Rectal smooth muscle tissue (tissue), 1 donor: ENCODE results near the gene CHADL.

Experiments used
- H3K27ac ChIP-seq: one replicate; pipeline ENCODE4 v1.7.0; 2013; ENCODE audit warnings: low read depth, low read length, inconsistent platforms
- H3K27me3 ChIP-seq: one replicate; pipeline ENCODE4 v1.7.0; 2013; ENCODE audit warnings: low read length; ENCODE audit not compliant: control insufficient read depth, insufficient read depth
- H3K36me3 ChIP-seq: one replicate; pipeline ENCODE4 v1.7.0; 2013; ENCODE audit warnings: low read length; ENCODE audit not compliant: control insufficient read depth, insufficient read depth
- H3K4me1 ChIP-seq: one replicate; pipeline ENCODE4 v1.7.0; 2013; ENCODE audit warnings: low read length; ENCODE audit not compliant: control insufficient read depth, insufficient read depth
- H3K4me3 ChIP-seq: one replicate; pipeline ENCODE4 v1.7.0; 2013; ENCODE audit warnings: low read length
- H3K9ac ChIP-seq: one replicate; pipeline ENCODE4 v1.7.0; 2013; ENCODE audit warnings: low read length

CHADL gene

GRCh38 chr22:41240377-41241132 lies at the start of gene CHADL:
Gene CHADL (minus strand): TSS chr22:41240931. CDS start chr22:41240881, 50 bp downstream.
- Histone ChIP-seq H3K9ac (no peak within 1 kb of the TSS), H3K36me3 (peaks cover 1% of the 10 kb centered on the region), H3K4me3 (no peak within 1 kb of the TSS), H3K4me1 (peaks cover 3% of the 10 kb centered on the region), H3K27me3 (no peaks in the 10 kb centered on the region), H3K27ac (peak within 1 kb of the TSS; percentile 6)

DNA sequence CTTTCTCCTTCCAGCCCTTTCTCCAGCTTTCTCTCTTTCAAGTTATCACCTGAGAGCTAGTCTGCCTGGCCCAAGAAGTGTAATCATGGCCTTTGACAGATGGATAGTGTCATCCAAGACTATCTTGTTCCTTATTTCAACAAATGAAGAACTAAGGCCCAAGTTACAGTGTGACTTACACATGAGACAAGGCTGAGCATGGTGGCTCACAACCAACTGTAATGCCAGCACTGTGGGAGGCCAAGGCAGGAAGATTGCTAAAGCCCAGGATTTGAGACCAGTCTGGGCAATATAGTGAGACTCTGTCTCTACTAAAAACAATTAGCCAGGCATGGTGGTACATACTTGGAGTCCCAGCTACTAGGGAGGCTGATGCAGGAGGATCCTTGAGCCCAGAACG lies 48.9 kb upstream of the CHADL start:
- Histone ChIP-seq H3K4me1 (no peaks in the 10 kb centered on the region), H3K36me3 (no peaks in the 10 kb centered on the region), H3K9ac (no peak overlapping the region), H3K4me3 (no peak overlapping the region), H3K27ac (no peak overlapping the region), H3K27me3 (no peaks in the 10 kb centered on the region)

DNA sequence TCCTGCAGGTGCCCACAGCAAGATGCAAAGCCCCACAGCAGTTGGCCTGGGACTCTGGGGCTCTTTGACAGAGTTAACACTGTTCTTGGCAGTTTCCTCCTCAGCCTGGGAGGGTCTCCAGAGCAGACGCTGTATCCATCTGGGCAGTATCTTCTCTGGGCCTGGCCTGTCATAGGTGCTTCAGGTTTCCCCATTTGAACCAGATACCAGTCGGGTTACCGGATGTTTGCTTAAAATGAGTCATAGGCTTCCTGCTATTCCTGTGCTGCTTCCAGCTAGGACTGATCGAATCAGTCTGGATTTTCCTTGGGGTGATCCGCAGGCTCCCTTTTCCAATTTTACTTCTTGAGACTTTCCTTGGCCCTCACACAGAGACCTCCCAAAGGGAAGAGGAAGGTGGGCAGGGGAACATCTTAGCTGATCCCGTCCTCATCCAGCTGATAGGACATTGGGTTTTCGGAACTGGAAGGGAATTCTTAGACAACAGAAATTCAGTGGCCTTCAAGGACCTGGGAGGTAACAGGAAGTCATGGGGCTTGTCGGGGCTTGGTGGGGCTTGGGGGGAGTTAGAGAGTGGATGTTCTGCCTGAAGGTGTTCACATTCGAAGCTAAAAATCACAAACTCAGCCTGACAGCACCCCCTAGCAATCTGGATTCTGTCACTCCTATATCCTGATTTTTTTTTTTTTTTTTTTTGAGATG lies 47.7 kb upstream of the CHADL start:
- peak overlapping the region; percentile 53 for H3K27ac ChIP-seq
- no peaks in the 10 kb centered on the region for H3K36me3 ChIP-seq
- no peaks in the 10 kb centered on the region for H3K27me3 ChIP-seq
- H3K9ac ChIP-seq, result no peak overlapping the region
- no peaks in the 10 kb centered on the region for H3K4me1 ChIP-seq
- no peak overlapping the region for H3K4me3 ChIP-seq

GRCh38 chr22:41286639-41287091 lies 45.9 kb upstream of the CHADL start:
- peak overlapping the region; percentile 76 for H3K9ac ChIP-seq
- H3K27me3 ChIP-seq, result no peaks in the 10 kb centered on the region
- no peaks in the 10 kb centered on the region for H3K4me1 ChIP-seq
- no peaks in the 10 kb centered on the region for H3K36me3 ChIP-seq
- peak overlapping the region; percentile 73 for H3K27ac ChIP-seq
- H3K4me3 ChIP-seq, result peak overlapping the region; percentile 73

DNA sequence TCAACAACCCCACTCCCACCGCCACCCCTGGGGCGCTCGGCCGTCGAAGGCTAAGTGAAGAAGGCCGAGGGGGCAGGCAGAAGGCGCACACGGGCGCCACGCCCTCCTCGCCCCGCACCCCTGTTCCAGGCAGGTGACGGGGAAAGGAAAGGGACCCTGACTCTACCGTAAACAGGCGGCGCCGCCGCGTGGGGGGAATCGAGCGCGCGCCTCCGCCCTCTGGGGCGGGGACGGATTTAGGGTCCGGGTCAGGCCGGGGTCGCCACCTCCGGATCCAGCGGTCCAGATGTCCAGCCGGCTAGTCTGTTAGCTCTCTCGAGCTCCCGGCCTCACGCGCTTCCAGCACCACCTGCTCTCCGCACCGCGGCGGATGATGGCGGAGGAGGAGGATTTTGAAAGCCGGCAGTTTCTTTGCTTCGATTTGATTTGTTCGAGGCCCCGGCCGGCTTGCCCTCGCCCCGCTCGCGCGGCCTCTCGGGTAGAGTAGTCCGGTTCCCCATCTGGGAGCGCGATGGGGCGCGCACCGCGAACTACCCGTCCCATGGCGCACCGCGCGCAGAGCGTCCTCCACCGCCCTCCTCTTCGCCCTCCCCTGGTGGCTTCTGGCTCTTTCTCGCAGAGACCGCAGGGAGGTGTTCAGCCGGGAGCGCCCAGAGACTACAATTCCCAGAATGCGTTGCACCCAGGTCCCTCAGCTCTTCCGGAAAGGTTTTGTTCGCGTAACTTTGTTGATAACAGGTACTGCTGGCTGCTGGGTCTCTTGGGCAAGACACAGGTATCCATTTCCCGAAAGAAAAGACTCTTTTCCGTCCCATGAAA lies 45.3 kb upstream of the CHADL start, which contains the start of gene RANGAP1:
Gene RANGAP1, minus strand, starts transcription at position 368 of the 819 bp plus-strand sequence. CDS start 5,143 bp downstream, outside the sequence.
- Histone ChIP-seq H3K9ac (peak within 1 kb of the TSS; percentile 76), H3K36me3 (no peaks in the 10 kb centered on the region), H3K27me3 (no peaks in the 10 kb centered on the region), H3K27ac (peak within 1 kb of the TSS; percentile 73), H3K4me1 (no peaks in the 10 kb centered on the region), H3K4me3 (peak within 1 kb of the TSS; percentile 77)

DNA sequence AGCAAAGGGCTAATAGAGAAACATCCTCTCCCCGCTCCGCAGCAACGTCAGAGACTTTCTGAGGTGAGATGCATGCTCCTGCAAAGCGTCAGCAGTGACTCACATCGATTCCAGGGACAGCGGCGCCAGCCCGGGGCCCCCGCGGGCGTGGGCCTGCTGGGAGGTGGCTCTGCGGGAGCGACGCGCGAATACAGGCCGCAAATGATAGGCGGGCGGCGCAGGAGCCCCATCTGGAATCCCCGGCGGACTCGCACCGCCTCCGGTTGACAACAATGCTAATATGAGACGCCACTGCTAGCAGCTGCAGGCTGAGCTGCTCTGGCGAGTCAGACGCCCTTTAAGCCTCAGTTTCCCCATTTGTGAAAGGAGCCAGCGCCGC lies 44.7 kb upstream of the CHADL start:
- Histone ChIP-seq H3K27ac (peak overlapping the region; percentile 25), H3K27me3 (no peaks in the 10 kb centered on the region), H3K4me1 (no peaks in the 10 kb centered on the region), H3K9ac (peak overlapping the region; percentile 24), H3K36me3 (no peaks in the 10 kb centered on the region), H3K4me3 (peak overlapping the region; percentile 77)

- Histone ChIP-seq H3K4me1 (no peaks in the 10 kb centered on the region), H3K36me3 (peaks cover 4% of the 10 kb centered on the region), H3K4me3 (no peak overlapping the region), H3K27ac (no peak overlapping the region), H3K27me3 (no peaks in the 10 kb centered on the region), H3K9ac (no peak overlapping the region)
Observed at GRCh38 chr22:41284465-41284864, 43.7 kb upstream of the CHADL start.

DNA sequence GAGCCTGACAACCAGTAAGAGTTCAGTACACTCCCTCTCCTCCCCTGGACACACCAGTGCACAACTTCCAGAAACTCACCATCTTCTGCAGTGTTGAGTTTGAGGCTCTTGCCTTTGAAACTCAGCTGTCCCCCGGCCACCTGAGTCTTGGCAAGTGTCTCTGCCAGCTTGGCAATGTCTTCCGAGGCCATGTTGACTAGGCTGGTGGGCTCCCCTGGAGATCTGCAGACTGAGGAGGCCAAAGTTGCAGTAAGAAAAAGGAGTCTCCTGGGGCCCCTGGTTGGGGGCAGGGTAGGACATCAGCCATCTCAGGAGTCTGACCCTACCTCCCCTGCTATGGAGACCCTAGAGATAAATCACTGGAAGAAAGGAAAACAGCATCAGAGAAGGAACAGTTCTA lies 40.1 kb upstream of the CHADL start:
- H3K27ac ChIP-seq, result no peak overlapping the region
- no peaks in the 10 kb centered on the region for H3K27me3 ChIP-seq
- H3K4me1 ChIP-seq, result no peaks in the 10 kb centered on the region
- no peak overlapping the region for H3K9ac ChIP-seq
- H3K36me3 ChIP-seq, result peaks cover 7% of the 10 kb centered on the region
- H3K4me3 ChIP-seq, result no peak overlapping the region

DNA sequence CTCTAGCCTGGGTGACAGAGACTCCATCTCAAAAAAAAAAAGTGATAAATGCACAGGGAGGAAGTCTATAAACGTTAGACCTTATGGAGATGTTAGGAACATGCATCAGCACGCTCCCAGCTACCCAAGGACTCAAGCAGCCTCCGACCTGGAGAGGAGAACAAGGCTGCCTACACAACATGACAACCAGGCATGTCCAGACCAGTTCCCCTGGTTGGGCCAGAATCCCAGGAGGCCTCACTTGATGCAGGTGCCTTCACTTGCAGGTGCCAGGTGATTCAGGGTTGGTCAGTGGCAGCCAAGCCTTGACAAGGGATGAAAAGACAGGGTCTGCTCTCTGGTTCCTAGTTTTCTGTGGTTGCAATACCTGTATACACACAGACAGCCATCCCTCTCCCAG lies 39.3 kb upstream of the CHADL start:
- Histone ChIP-seq H3K27me3 (no peaks in the 10 kb centered on the region), H3K4me3 (no peak overlapping the region), H3K27ac (no peak overlapping the region), H3K4me1 (no peaks in the 10 kb centered on the region), H3K9ac (no peak overlapping the region), H3K36me3 (peaks cover 9% of the 10 kb centered on the region)

GRCh38 chr22:41274856-41275255 lies 34.1 kb upstream of the CHADL start:
- Histone ChIP-seq H3K4me3 (no peak overlapping the region), H3K27ac (no peak overlapping the region), H3K27me3 (no peaks in the 10 kb centered on the region), H3K36me3 (peaks cover 26% of the 10 kb centered on the region), H3K9ac (no peak overlapping the region), H3K4me1 (no peaks in the 10 kb centered on the region)

DNA sequence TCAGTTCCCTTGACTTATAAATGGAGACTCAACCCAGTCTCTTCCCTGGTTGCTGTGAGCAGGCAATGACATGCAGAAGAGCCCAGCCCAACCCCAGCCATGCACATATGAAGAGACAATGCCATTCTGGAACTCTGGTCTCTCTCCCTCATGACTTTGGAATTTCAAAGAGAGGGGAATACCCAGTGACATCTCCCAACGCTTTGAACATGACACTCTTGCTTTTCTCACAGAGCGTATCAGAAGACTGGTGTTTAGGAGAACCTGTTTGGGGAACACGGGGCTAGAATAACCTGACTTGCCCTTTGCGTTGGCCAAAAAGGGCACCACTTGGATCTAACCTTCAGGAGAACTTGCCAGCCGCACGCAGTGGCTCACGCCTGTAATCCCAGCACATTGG lies 32.4 kb upstream of the CHADL start:
- peaks cover 26% of the 10 kb centered on the region for H3K36me3 ChIP-seq

DNA sequence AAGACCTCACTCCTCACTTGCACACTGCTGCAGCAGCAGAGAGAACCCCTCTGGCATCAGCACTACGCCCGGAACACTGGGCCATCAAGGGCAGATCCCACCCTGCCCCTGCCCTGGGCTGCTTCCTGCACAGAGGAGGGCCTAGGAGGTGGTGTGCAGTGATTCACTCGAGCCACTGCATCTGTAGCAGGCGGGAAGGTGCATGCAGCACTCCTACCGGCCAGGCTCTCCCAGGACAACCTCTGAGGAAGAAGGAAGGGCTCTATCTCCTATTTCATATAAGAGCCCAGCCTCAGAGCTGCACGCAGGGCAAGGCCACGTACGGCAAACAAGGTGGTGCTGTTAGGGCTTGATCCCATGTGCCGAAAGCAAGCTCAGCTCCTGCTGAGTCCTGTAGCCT lies 31.1 kb upstream of the CHADL start:
- Histone ChIP-seq H3K27ac (no peak overlapping the region), H3K27me3 (no peaks in the 10 kb centered on the region), H3K36me3 (peaks cover 32% of the 10 kb centered on the region), H3K4me1 (no peaks in the 10 kb centered on the region), H3K9ac (no peak overlapping the region), H3K4me3 (no peak overlapping the region)

More for the DNA sequence above, 32.4 kb upstream of the CHADL start:
- H3K9ac ChIP-seq, result no peak overlapping the region
- no peaks in the 10 kb centered on the region for H3K27me3 ChIP-seq
- no peaks in the 10 kb centered on the region for H3K4me1 ChIP-seq
- no peak overlapping the region for H3K4me3 ChIP-seq
- no peak overlapping the region for H3K27ac ChIP-seq
